Activated naive CD8-positive, alpha-beta T cell treated with anti-CD3 and anti-CD28 coated beads, Interleukin-2, amount 50 U/mL, for 24 hours (primary cell): Measurements from ENCODE around the gene DLGAP4.
A peak's percentile ranks its signal among the peaks of the same experiment; 100 is the strongest.

Experiments used
- ATAC-seq: fragments of 150-1000 bp; cut with Tn5 transposase; one replicate; pipeline ENCODE4 v1.10.0; 2021
- DNase-seq: peaks from one replicate; pipeline ENCODE4 v3.0.0; 2021
- H3K27ac Mint-ChIP-seq: one replicate; pipeline ENCODE4 v1.8.0; 2021; ENCODE audit warnings: mild to moderate bottlenecking, mixed read lengths
- H3K27me3 Mint-ChIP-seq: one replicate; pipeline ENCODE4 v1.8.0; 2021; ENCODE audit warnings: mixed read lengths
- H3K36me3 Mint-ChIP-seq: one replicate; pipeline ENCODE4 v1.8.0; 2021; ENCODE audit warnings: low read depth, mixed read lengths
- H3K4me1 Mint-ChIP-seq: one replicate; pipeline ENCODE4 v1.8.0; 2021; ENCODE audit warnings: mixed read lengths
- H3K4me3 Mint-ChIP-seq: one replicate; pipeline ENCODE4 v1.8.0; 2021; ENCODE audit warnings: mild to moderate bottlenecking, moderate library complexity, mixed read lengths
- H3K9me3 Mint-ChIP-seq: one replicate; pipeline ENCODE4 v1.8.0; 2021; ENCODE audit warnings: mixed read lengths

Gene DLGAP4

DNA sequence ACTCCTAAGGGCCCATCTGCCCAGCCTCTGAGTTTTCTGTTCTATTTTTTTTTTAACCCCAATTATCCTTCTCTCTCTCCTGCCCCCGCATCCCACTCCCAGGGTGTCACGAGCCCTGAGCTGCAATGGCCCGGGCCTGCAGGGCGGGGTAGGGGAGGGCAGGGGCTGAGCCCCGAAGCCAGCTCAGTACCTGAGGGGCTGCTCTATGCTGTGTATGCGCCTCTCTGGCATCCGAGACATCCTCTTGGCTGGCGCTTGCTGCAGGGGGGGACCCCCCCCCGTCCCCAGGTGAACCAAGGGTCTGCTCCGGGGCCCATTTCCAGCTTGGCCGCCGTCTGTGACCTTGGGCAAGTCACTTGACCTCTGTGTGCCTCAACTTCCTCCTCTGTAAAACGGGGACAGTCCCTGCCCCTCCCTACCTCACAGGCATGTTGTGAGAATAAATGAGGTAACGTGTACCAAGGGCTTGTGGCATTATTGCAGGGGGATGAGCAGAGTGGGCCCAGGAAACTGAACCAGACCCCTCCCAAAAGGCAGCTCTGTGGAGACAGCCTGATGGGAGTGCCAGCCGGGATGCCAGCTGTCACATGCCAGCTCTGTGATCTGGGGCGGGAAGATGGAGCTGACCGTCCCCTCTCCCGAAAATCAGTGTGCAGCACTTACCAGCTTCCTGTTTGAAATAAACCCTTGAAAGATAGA is 222.2 kb downstream of the DLGAP4 start:
- H3K27ac Mint-ChIP-seq, result no peak overlapping the region
- H3K4me3 Mint-ChIP-seq, result no peak overlapping the region

DNA sequence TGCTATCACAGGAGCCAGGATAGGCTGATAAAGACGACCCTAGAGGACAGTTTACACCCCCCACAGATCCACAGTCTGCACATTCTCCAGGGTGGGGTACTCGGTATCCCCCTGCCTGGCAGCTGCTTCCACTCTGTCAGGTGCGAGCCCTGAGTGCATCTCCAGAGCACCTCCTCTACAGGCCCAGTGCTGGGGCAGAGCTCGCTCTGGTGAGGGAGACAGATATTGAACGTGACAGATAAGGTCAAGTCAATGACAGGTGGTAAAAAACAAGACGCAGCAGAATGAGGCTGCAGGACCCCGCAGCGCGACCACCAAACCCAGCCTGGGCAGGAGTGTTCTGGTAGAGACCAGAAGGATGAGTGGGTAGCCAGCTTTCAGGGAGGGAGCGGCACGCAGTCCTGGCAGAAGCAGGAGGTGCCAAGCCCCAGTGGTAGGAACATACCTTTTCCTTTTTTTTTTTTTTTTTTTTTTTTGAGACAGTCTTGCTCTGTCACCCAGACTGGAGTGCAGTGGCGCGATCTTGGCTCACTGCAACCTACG is 222.8 kb downstream of the DLGAP4 start:
- no peak overlapping the region for H3K4me3 Mint-ChIP-seq
- no peaks in the 10 kb centered on the region for H3K9me3 Mint-ChIP-seq
- H3K27ac Mint-ChIP-seq, result no peak overlapping the region
- no peaks in the 10 kb centered on the region for H3K27me3 Mint-ChIP-seq
- no peaks in the 10 kb centered on the region for H3K4me1 Mint-ChIP-seq
- ATAC-seq (no peak), DNase-seq (no peak)
- peaks cover 8% of the 10 kb centered on the region for H3K36me3 Mint-ChIP-seq

More for the DNA sequence above, 222.2 kb downstream of the DLGAP4 start:
- no peaks in the 10 kb centered on the region for H3K4me1 Mint-ChIP-seq
- ATAC-seq (no peak), DNase-seq (no peak)
- peaks cover 8% of the 10 kb centered on the region for H3K36me3 Mint-ChIP-seq
- H3K9me3 Mint-ChIP-seq, result no peaks in the 10 kb centered on the region
- no peaks in the 10 kb centered on the region for H3K27me3 Mint-ChIP-seq

DNA sequence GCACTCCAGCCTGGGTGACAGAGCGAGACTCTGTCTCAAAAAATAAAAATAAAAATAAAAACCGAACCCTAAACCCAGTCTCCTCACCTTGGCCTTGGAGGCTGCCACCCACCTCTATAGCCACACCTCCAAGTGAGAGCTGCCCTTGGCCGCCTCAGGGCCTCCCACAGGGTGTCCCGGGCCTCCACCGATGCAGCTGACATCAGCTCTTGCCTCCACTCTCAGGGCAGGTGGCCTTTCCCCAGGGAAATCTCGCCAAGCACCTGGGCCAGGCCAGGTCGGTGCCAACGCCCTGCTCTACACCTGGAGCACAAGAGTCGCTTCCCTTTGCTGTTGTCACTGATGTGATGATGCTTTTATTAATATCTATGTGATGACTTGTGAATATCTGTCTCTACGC is 226.2 kb downstream of the DLGAP4 start:
- Mint-ChIP-seq H3K36me3 (peaks cover 2% of the 10 kb centered on the region), H3K4me3 (no peak overlapping the region), H3K4me1 (no peaks in the 10 kb centered on the region), H3K27ac (no peak overlapping the region), H3K27me3 (no peaks in the 10 kb centered on the region), H3K9me3 (no peaks in the 10 kb centered on the region)
- DNase-seq (no peak), ATAC-seq (no peak)

DNA sequence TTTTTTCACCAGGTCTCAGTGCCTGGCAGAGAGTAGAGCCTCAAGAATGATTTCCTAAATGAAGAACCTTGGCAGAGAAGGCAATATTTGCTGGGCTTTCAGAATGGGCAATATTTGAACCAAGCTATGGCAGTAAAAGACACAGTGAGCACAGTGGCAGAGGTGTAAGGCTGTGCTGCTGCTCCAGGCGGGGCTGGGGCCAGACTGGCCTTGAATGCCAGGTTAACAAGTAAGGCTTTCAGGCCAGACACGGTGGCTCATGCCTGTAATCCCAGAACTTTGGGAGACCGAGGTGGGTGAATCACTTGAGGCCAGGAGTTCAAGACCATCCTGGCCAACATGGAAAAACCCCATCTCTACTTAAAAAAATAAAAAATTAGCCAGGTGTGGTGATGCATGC is 226.7 kb downstream of the DLGAP4 start:
- Mint-ChIP-seq H3K4me1 (no peaks in the 10 kb centered on the region), H3K9me3 (no peaks in the 10 kb centered on the region), H3K36me3 (no peaks in the 10 kb centered on the region), H3K27ac (no peak overlapping the region), H3K4me3 (no peak overlapping the region), H3K27me3 (no peaks in the 10 kb centered on the region)
- no peak for ATAC-seq
- no peak for DNase-seq

GRCh38 chr20:36538026-36538722 is 232.0 kb downstream of the DLGAP4 start:
- Mint-ChIP-seq H3K4me3 (no peak overlapping the region), H3K27me3 (no peaks in the 10 kb centered on the region), H3K27ac (no peak overlapping the region), H3K9me3 (no peaks in the 10 kb centered on the region), H3K36me3 (no peaks in the 10 kb centered on the region), H3K4me1 (peaks cover 3% of the 10 kb centered on the region)
- DNase-seq (no peak), ATAC-seq (no peak)

DNA sequence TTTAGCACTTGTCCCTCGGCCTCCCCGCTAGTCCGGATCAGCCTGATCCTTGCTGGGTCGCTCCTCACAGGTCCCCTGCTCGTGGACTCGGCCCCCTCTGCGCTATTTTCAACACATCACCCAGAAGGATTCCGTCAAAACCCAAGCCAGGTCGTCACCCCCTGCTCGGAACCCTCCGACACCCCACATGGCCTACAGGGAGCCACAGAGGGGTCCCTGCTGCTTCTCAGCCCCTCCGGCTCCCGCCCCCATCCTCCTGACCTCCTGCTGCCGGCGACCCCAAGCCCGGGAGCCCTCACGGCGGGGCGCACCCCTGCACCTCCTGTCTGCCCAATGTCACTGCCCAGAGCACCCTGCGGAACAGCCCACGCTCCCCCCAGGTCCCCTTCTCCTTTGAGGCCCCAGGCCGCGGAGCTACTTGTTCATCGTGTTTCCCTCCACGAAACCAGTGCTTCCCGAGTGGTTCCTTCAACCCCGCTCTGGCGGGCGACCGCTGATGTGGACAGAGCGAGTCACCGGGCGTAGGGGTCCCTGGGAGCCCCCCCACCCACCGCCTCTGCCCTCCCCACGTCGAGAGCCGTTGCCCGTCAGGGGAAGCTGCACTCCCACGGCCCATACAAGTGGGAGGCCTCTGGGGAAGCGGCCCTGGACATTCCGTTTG is 234.5 kb downstream of the DLGAP4 start:
- Mint-ChIP-seq H3K4me3 (no peak overlapping the region), H3K27me3 (no peaks in the 10 kb centered on the region), H3K27ac (no peak overlapping the region), H3K36me3 (no peaks in the 10 kb centered on the region), H3K9me3 (no peaks in the 10 kb centered on the region), H3K4me1 (peaks cover 3% of the 10 kb centered on the region)
- DNase-seq (no peak), ATAC-seq (no peak)

GRCh38 chr20:36541227-36541767 is 235.2 kb downstream of the DLGAP4 start, which contains the start of gene MYL9:
Gene MYL9 (plus strand): TSS chr20:36541519. CDS start chr20:36544885, 3,366 bp downstream.
- peaks cover 3% of the 10 kb centered on the region for H3K4me1 Mint-ChIP-seq
- ATAC-seq (peak; percentile 15), DNase-seq (peak; percentile 20)
- no peaks in the 10 kb centered on the region for H3K27me3 Mint-ChIP-seq
- no peaks in the 10 kb centered on the region for H3K9me3 Mint-ChIP-seq
- no peak within 1 kb of the TSS for H3K27ac Mint-ChIP-seq
- H3K4me3 Mint-ChIP-seq, result no peak within 1 kb of the TSS
- no peaks in the 10 kb centered on the region for H3K36me3 Mint-ChIP-seq

DNA sequence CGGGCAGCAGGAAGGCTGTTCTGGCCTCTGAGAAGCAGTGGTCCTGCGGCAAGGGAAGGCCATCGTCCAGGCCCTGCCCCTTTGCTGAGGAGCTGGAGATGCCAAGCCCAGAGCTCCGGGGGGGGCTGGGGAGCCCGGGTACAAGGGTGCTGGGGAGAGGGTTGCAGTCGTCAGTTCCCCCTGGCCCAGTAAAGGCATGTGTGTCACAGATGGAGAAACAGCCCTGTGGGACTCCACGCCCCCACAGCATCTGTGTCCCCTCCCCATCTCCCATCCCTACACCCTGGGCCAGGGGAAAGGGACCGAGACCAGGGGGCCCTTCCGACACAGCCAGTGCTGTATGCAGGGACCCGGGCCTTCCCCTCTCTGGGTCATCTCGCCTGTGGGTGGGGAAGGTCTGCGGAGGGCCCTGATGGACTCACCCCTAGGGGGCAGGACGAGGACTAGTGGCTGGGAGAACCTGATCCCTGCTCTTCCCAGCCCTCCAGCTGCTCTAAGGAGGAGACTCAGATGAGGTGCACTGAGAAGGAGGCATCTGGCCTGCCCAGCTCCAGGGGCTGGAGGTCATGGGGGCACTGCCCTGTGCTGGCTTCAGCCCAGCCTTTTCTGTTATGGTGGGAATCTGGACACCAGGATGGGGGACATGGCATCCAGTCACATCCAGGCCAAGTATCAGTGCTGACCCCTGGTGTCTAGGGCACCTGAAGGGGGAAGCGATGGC is 235.8 kb downstream of the DLGAP4 start:
- H3K27ac Mint-ChIP-seq, result no peak overlapping the region

GRCh38 chr20:36542516-36543183 is 236.5 kb downstream of the DLGAP4 start:
- H3K4me3 Mint-ChIP-seq, result no peak overlapping the region
- no peak overlapping the region for H3K27ac Mint-ChIP-seq
- DNase-seq, result no peak
- no peaks in the 10 kb centered on the region for H3K27me3 Mint-ChIP-seq
- no peaks in the 10 kb centered on the region for H3K36me3 Mint-ChIP-seq
- ATAC-seq, result no peak
- peaks cover 3% of the 10 kb centered on the region for H3K4me1 Mint-ChIP-seq
- H3K9me3 Mint-ChIP-seq, result no peaks in the 10 kb centered on the region

More for the DNA sequence above, 235.8 kb downstream of the DLGAP4 start:
- H3K4me3 Mint-ChIP-seq, result no peak overlapping the region
- ATAC-seq, result no peak
- H3K9me3 Mint-ChIP-seq, result no peaks in the 10 kb centered on the region
- H3K36me3 Mint-ChIP-seq, result no peaks in the 10 kb centered on the region
- no peaks in the 10 kb centered on the region for H3K27me3 Mint-ChIP-seq
- DNase-seq, result no peak
- peaks cover 3% of the 10 kb centered on the region for H3K4me1 Mint-ChIP-seq

DNA sequence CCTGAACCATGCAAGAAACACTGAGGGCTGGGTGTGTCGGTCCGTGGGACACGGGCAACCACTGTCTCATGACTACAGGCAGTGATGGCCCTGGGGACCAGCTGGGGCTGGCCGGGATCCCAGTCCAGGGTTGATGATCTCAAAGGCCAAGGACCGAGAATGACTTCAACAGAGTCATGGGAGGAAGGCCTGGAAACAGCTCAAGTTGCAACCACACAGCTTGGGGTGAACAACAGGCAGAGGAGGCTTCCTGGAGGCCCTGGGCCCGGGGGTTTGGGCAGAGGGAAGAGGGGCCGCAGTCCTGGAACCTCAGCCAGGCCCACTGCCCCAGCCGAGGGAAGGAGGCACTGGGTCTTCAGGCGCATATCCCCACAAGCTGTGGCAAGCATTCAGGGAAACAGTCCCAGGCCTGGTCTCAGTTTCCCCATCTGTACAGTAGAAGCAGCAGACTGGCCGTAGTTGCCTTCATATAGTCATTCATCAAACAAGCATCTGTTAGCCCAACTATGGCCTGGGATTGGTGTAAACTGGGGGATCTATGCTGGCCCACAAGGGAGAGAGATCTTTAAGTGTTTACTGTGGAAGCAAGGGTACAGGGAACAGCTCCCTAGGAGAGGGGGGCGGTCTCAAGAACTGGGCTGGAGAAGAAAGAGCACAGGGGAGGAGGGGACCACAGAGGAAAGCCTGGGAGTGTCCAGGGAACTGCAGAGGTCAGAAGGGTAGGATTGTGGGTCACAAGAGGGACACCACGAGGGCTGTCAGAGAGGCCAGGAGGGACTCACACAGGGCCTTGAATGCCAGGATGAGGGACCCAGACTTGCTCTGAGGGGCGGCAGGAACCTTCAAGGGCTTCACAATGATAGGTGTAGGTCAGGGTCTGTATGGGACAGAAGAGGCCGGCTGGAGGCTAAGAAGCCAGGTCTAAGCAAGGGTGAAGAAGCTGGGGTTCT is 237.3 kb downstream of the DLGAP4 start:
- no peaks in the 10 kb centered on the region for H3K36me3 Mint-ChIP-seq
- no peaks in the 10 kb centered on the region for H3K27me3 Mint-ChIP-seq
- H3K9me3 Mint-ChIP-seq, result no peaks in the 10 kb centered on the region
- DNase-seq (no peak), ATAC-seq (no peak)
- H3K4me3 Mint-ChIP-seq, result no peak overlapping the region
- H3K4me1 Mint-ChIP-seq, result peaks cover 3% of the 10 kb centered on the region
- H3K27ac Mint-ChIP-seq, result no peak overlapping the region

DNA sequence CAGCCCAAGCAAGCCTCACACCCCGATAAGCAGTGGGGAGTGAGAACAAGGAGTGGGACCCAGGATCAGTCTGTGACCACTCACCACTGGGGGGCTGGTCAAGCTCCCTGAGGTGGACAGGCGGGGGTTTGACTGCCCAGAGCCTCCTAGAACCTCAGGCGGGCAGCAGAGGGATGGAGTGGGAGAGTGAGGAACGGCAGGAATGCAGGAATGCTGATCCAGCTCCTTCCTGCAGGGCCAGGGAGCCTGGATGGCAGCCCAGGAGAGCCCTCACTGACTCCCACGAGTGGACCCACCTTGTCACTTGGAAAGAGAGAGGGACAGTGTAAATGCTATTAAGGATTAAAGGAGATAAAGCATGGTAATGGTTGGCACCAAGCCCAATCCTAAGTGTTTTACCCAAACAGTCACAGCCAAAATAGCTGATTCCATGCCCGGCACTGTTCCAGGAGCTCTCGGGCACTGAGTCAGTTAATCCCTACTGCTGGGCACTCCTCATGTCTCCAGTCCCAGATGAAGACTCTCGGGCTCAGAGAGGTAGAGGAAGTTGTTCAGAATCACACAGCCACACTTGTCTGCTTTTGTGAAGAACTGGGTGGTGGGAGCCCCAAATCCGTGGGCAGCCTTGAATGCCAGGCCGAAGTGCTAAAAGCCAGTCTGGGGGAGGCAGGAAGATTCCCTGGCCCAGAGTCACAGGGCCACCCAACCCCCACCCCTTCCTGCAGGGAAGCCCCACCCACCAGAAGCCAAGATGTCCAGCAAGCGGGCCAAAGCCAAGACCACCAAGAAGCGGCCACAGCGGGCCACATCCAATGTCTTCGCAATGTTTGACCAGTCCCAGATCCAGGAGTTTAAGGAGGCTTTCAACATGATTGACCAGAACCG is 238.2 kb downstream of the DLGAP4 start:
- no peaks in the 10 kb centered on the region for H3K9me3 Mint-ChIP-seq
- peaks cover 3% of the 10 kb centered on the region for H3K4me1 Mint-ChIP-seq
- H3K27ac Mint-ChIP-seq, result no peak overlapping the region
- no peaks in the 10 kb centered on the region for H3K36me3 Mint-ChIP-seq
- H3K4me3 Mint-ChIP-seq, result no peak overlapping the region
- H3K27me3 Mint-ChIP-seq, result no peaks in the 10 kb centered on the region
- no peak for DNase-seq
- ATAC-seq, result no peak

GRCh38 chr20:36546111-36546736 is 240.1 kb downstream of the DLGAP4 start:
- no peaks in the 10 kb centered on the region for H3K36me3 Mint-ChIP-seq
- no peaks in the 10 kb centered on the region for H3K9me3 Mint-ChIP-seq
- H3K4me1 Mint-ChIP-seq, result no peaks in the 10 kb centered on the region

More at GRCh38 chr20:36546111-36546736, 240.1 kb downstream of the DLGAP4 start:
- H3K4me3 Mint-ChIP-seq, result no peak overlapping the region
- no peaks in the 10 kb centered on the region for H3K27me3 Mint-ChIP-seq
- ATAC-seq (no peak), DNase-seq (no peak)
- no peak overlapping the region for H3K27ac Mint-ChIP-seq
